ENCODE results near the gene KCNIP4. TPM values are rescaled to one million over a fixed set of nuclear protein-coding genes. Genes with fewer than 3 reads are reported as not detected.

KCNIP4 gene
- polyA plus RNA-seq, 3 donors: 0.09 to 0.25 TPM; not detected in 1

DNA sequence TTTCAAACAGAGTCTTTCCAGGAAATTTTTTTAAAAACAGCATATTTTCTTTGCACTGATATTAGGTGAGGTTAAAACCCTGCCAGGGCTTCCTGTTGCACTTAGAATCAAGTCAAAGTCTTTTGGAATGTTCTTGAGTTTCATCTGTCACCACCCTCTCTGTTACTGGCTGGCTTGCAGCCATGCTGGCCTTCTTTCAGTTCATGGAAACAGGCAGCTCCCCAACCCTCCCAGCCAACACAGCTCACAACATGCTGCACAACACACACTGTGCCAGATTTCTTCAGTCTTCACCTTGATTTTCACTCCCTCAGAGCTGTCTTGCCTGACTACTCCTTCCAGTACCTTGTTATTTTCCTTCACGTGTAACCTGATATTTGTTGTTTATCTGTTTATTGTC lies 129.5 kb downstream of the KCNIP4 start:
- intact Hi-C loops (cut with micrococcal nuclease): no loop called here
- no peak overlapping the region for H3K27ac Mint-ChIP-seq
- Histone ChIP-seq H3K36me3 (replicated peaks in 1 of 2; ENCODE audit: control insufficient read depth in 1 of 2, insufficient read depth in 2 of 2, low read length in 2 of 2) (no peaks in the 10 kb centered on the region), H3K9me3 (replicated peaks in 1 of 2; ENCODE audit: control insufficient read depth in 1 of 2, insufficient read depth in 1 of 2, low read length in 2 of 2) (peaks cover 6 to 13% of the 10 kb centered on the region in 2 donors), H2AFZ (ENCODE audit: insufficient read depth, low read depth, low read length, poor library complexity, severe bottlenecking) (no peak overlapping the region), H3K4me3 (replicated peaks in 1 of 3; ENCODE audit: low read depth in 2 of 3, low read length in 3 of 3) (no peak overlapping the region), H3K4me2 (replicated peaks; ENCODE audit: extremely low read depth, low read length, poor library complexity, severe bottlenecking) (no peak overlapping the region), H3K27ac (ENCODE audit: low read depth in 1 of 2, low read length in 2 of 2) (no peak overlapping the region), H3K9ac (ENCODE audit: insufficient read depth, low read length, poor library complexity, severe bottlenecking) (no peak overlapping the region), H3K27me3 (ENCODE audit: control insufficient read depth in 2 of 2, insufficient read depth in 2 of 2, low read length in 2 of 2) (no peaks in the 10 kb centered on the region), H4K20me1 (ENCODE audit: insufficient read depth, low read length) (no peaks in the 10 kb centered on the region), H3K79me2 (ENCODE audit: insufficient read depth, low read length) (no peaks in the 10 kb centered on the region), H3K4me1 (ENCODE audit: control insufficient read depth in 1 of 2, insufficient read depth in 2 of 2, low read length in 2 of 2) (no peaks in the 10 kb centered on the region)
- H3K4me1 Mint-ChIP-seq: no peaks in the 10 kb centered on the region
- H3K27me3 Mint-ChIP-seq (ENCODE audit: low read depth in 3 of 3): no peaks in the 10 kb centered on the region
- H3K4me3 Mint-ChIP-seq: no peak overlapping the region
- peaks cover 4 to 22% (median 11%) of the 10 kb centered on the region in 7 donors for H3K9me3 Mint-ChIP-seq
- no CpG with 5 or more reads among the region's 1 CpG for WGBS (ENCODE audit: insufficient coverage)
- TF ChIP-seq, protein P1, sequence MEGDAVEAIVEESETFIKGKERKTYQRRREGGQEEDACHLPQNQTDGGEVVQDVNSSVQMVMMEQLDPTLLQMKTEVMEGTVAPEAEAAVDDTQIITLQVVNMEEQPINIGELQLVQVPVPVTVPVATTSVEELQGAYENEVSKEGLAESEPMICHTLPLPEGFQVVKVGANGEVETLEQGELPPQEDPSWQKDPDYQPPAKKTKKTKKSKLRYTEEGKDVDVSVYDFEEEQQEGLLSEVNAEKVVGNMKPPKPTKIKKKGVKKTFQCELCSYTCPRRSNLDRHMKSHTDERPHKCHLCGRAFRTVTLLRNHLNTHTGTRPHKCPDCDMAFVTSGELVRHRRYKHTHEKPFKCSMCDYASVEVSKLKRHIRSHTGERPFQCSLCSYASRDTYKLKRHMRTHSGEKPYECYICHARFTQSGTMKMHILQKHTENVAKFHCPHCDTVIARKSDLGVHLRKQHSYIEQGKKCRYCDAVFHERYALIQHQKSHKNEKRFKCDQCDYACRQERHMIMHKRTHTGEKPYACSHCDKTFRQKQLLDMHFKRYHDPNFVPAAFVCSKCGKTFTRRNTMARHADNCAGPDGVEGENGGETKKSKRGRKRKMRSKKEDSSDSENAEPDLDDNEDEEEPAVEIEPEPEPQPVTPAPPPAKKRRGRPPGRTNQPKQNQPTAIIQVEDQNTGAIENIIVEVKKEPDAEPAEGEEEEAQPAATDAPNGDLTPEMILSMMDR (IDR thresholded peaks at IDR 0.05): no peak
- no peak for DNase-seq
- no peaks in the 10 kb centered on the region for H3K36me3 Mint-ChIP-seq

DNA sequence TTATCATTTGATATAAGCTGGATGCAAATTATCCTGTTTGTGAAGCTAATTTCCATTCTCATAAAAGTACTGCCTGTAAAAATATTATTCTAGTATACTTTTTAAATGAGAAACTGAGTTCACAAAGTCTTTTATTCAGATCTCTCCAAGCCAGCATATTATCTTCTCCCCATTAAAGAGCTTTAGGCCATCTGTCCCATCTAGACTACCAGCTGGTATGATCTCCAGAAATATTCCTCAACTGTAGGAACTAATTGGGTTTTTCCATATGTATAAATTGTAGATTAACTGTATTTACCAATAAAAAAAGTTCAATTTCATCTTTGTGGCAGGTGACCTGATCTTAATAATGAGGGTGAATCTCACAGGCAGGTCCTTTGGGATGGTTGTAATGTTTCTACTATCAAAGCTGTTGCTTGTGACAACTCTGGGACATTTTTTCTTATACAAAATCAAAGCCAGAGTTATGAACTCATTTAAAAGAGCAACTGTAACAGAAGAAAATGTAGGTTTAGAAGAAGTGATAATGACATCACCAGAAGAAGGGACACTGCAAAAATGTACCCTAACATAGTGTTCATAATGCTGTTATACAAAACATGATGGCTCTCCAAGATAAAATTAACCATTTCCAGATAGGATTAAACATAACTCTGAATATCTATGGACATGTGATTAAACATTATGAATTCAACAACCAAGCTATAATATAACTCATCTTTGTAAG lies 132.8 kb downstream of the KCNIP4 start:
- intact Hi-C loops (cut with micrococcal nuclease): no loop called here
- Histone ChIP-seq H3K4me2 (replicated peaks; ENCODE audit: extremely low read depth, low read length, poor library complexity, severe bottlenecking) (no peak overlapping the region), H3K27me3 (ENCODE audit: control insufficient read depth in 2 of 2, insufficient read depth in 2 of 2, low read length in 2 of 2) (no peaks in the 10 kb centered on the region), H3K4me3 (replicated peaks in 1 of 3; ENCODE audit: low read depth in 2 of 3, low read length in 3 of 3) (no peak overlapping the region), H3K9ac (ENCODE audit: insufficient read depth, low read length, poor library complexity, severe bottlenecking) (no peak overlapping the region), H2AFZ (ENCODE audit: insufficient read depth, low read depth, low read length, poor library complexity, severe bottlenecking) (no peak overlapping the region), H3K79me2 (ENCODE audit: insufficient read depth, low read length) (no peaks in the 10 kb centered on the region), H4K20me1 (ENCODE audit: insufficient read depth, low read length) (no peaks in the 10 kb centered on the region), H3K36me3 (replicated peaks in 1 of 2; ENCODE audit: control insufficient read depth in 1 of 2, insufficient read depth in 2 of 2, low read length in 2 of 2) (no peaks in the 10 kb centered on the region), H3K27ac (ENCODE audit: low read depth in 1 of 2, low read length in 2 of 2) (no peak overlapping the region), H3K4me1 (ENCODE audit: control insufficient read depth in 1 of 2, insufficient read depth in 2 of 2, low read length in 2 of 2) (no peaks in the 10 kb centered on the region), H3K9me3 (replicated peaks in 1 of 2; ENCODE audit: control insufficient read depth in 1 of 2, insufficient read depth in 1 of 2, low read length in 2 of 2) (peaks cover 6 to 13% of the 10 kb centered on the region in 2 donors)
- no peaks in the 10 kb centered on the region for H3K27me3 Mint-ChIP-seq (ENCODE audit: low read depth in 3 of 3)
- no peaks in the 10 kb centered on the region for H3K4me1 Mint-ChIP-seq
- no peak overlapping the region for H3K4me3 Mint-ChIP-seq
- peaks cover 4 to 22% (median 11%) of the 10 kb centered on the region in 7 donors for H3K9me3 Mint-ChIP-seq
- TF ChIP-seq, protein P1 (IDR thresholded peaks at IDR 0.05): no peak
- no peak overlapping the region for H3K27ac Mint-ChIP-seq
- DNase-seq: no peak
- H3K36me3 Mint-ChIP-seq: no peaks in the 10 kb centered on the region

All from CD14-positive monocyte (primary cell).